SK-N-SH (cell line): ENCODE results near the gene PDE4B. TPM values are rescaled to one million over a fixed set of nuclear protein-coding genes. Genes with fewer than 3 reads are reported as not detected.

Experiments
- CTCF ChIA-PET: fragments of 300-600, 350-600 bp; formaldehyde crosslinking; extraction: SDS; loops from one replicate; lab custom pipeline; 2021; lab: Yijun Ruan, JAX
- POLR2A ChIA-PET: fragments of 350-600 bp; sonication (Branson Sonifier 250); formaldehyde crosslinking; extraction: SDS; loops from one replicate; lab custom pipeline; 2020; ENCODE audit warnings: antibody characterized with exemption, inconsistent platforms; lab: Yijun Ruan, JAX
- DNase-seq: peaks from one replicate; pipeline ENCODE4 v3.0.0; 2012
- H2AFZ ChIP-seq: fragments of 200-600 bp; sonication (generic); 2 replicates; pipeline ENCODE4 v1.8.1; 2016; ENCODE audit warnings: antibody characterized with exemption, mild to moderate bottlenecking, low read depth
- H3F3A ChIP-seq: fragments of 200-600 bp; sonication (generic); replicated peaks from 2 replicates; pipeline ENCODE3; 2016; ENCODE audit warnings: antibody characterized with exemption, mild to moderate bottlenecking; ENCODE audit not compliant: insufficient read depth
- H3K27ac ChIP-seq, 2 experiments: fragments of 200-500 bp in 1 of 2; fragments of 200-600 bp in 1 of 2; sonication (Bioruptor generic) in 1 of 2; sonication (generic), shearing (Covaris generic) in 1 of 2; 2 replicates each; pipeline versions ENCODE4 v1.5.1 to v1.6.1; 2014 to 2016; ENCODE audit warnings: low read depth in 2 of 2, inconsistent platforms in 1 of 2, low read length in 1 of 2, mild to moderate bottlenecking in 1 of 2, mixed read lengths in 1 of 2
- H3K27me3 ChIP-seq: fragments of 200-600 bp; sonication (generic), shearing (Covaris generic); 2 replicates; pipeline ENCODE4 v1.6.1; 2016; ENCODE audit warnings: mixed run types; ENCODE audit not compliant: insufficient read depth
- H3K36me3 ChIP-seq, 2 experiments: fragments of 200-500 bp in 1 of 2; fragments of 200-600 bp in 1 of 2; sonication (Bioruptor generic) in 1 of 2; sonication (generic) in 1 of 2; replicated peaks in 1 of 2; 2 replicates each; pipeline versions ENCODE3 to v1.5.1; 2014 to 2016; ENCODE audit warnings: low read length in 1 of 2, mild to moderate bottlenecking in 1 of 2; ENCODE audit not compliant: insufficient read depth in 2 of 2, control insufficient read depth in 1 of 2
- H3K4me1 ChIP-seq, 2 experiments: fragments of 200-500 bp in 1 of 2; fragments of 200-600 bp in 1 of 2; sonication (Bioruptor generic) in 1 of 2; sonication (generic), shearing (Covaris generic) in 1 of 2; 2 replicates each; pipeline versions ENCODE4 v1.5.1 to v1.6.1; 2014 to 2016; ENCODE audit warnings: low read depth in 1 of 2, low read length in 1 of 2, mixed run types in 1 of 2; ENCODE audit not compliant: insufficient read depth in 2 of 2, control insufficient read depth in 1 of 2
- H3K4me2 ChIP-seq: fragments of 200-600 bp; sonication (generic), shearing (Covaris generic); 2 replicates; pipeline ENCODE4 v1.6.1; 2017; ENCODE audit warnings: mixed run types
- H3K4me3 ChIP-seq, 2 experiments: fragments of 200-500 bp in 1 of 2; fragments of 200-600 bp in 1 of 2; sonication (Bioruptor generic) in 1 of 2; sonication (generic), shearing (Covaris generic) in 1 of 2; 2 replicates each; pipeline versions ENCODE4 v1.5.1 to v1.8.1; 2014 to 2016; ENCODE audit warnings: low read depth in 2 of 2, inconsistent platforms in 1 of 2, low read length in 1 of 2, mild to moderate bottlenecking in 1 of 2, mixed read lengths in 1 of 2, moderate library complexity in 1 of 2
- H3K79me2 ChIP-seq: fragments of 200-600 bp; sonication (generic); 2 replicates; pipeline ENCODE4 v1.8.1; 2017; ENCODE audit warnings: mild to moderate bottlenecking; ENCODE audit not compliant: insufficient read depth
- H3K9ac ChIP-seq: fragments of 200-600 bp; sonication (generic); 2 replicates; pipeline ENCODE4 v1.6.1; 2017; ENCODE audit warnings: mixed run types
- H3K9me2 ChIP-seq: fragments of 200-600 bp; sonication (generic); 2 replicates; pipeline ENCODE4 v1.6.1; 2017; ENCODE audit warnings: mixed run types
- H3K9me3 ChIP-seq: fragments of 200-600 bp; sonication (generic); 2 replicates; pipeline ENCODE4 v1.6.1; 2017; ENCODE audit warnings: mixed run types, mild to moderate bottlenecking, moderate library complexity
- H4K20me1 ChIP-seq: fragments of 200-600 bp; sonication (generic); 2 replicates; pipeline ENCODE4 v1.6.1; 2017; ENCODE audit warnings: mild to moderate bottlenecking, mixed run types; ENCODE audit not compliant: insufficient read depth
- CHD2 ChIP-seq: fragments of 150-350 bp; IDR thresholded peaks from 2 replicates; pipeline ENCODE4 v1.6.1; 2018; ENCODE audit warnings: low read length; ENCODE audit not compliant: partially characterized antibody
- ELF1 ChIP-seq: IDR thresholded peaks from 2 replicates; pipeline ENCODE4 v1.4.0; 2012
- EZH2phosphoT487 ChIP-seq: fragments of 200-600 bp; sonication (generic); IDR thresholded peaks from 2 replicates; pipeline ENCODE4 v1.6.1; 2017; ENCODE audit warnings: low read depth, mixed run types, mild to moderate bottlenecking, antibody characterized with exemption, moderate library complexity, borderline replicate concordance
- GABPA ChIP-seq: IDR thresholded peaks from 2 replicates; pipeline ENCODE4 v1.4.0; 2012; ENCODE audit warnings: low read depth, mild to moderate bottlenecking
- MEF2A ChIP-seq: IDR thresholded peaks from 2 replicates; pipeline ENCODE4 v1.4.0; 2012; ENCODE audit warnings: low read depth, borderline replicate concordance
- MXI1 ChIP-seq: IDR thresholded peaks from 2 replicates; pipeline ENCODE4 v1.6.1; 2012; ENCODE audit warnings: mild to moderate bottlenecking, low read depth, low read length, improper control_type of control experiment
- NRF1 ChIP-seq: IDR thresholded peaks from 2 replicates; pipeline ENCODE4 v1.6.1; 2012; ENCODE audit warnings: low read depth, mild to moderate bottlenecking, low read length
- POLR2AphosphoS5 ChIP-seq: IDR thresholded peaks from 2 replicates; pipeline ENCODE4 v1.6.1; 2012; ENCODE audit warnings: low read depth, low read length
- RAD21 ChIP-seq: IDR thresholded peaks from 2 replicates; pipeline ENCODE4 v1.6.1; 2012; ENCODE audit warnings: mild to moderate bottlenecking, low read length
- RCOR1 ChIP-seq: fragments of 150-350 bp; IDR thresholded peaks from 2 replicates; pipeline ENCODE4 v1.6.1; 2017; ENCODE audit warnings: antibody characterized with exemption, low read length
- RFX5 ChIP-seq: IDR thresholded peaks from 2 replicates; pipeline ENCODE4 v1.6.1; 2012; ENCODE audit warnings: mild to moderate bottlenecking, improper control_type of control experiment, low read length
- RXRA ChIP-seq: IDR thresholded peaks from 2 replicates; pipeline ENCODE4 v1.4.0; 2012; ENCODE audit warnings: low read depth, mild to moderate bottlenecking, borderline replicate concordance
- SIN3A ChIP-seq: IDR thresholded peaks from 2 replicates; pipeline ENCODE4 v1.6.1; 2012; ENCODE audit warnings: low read depth, mild to moderate bottlenecking, low read length, moderate library complexity, borderline replicate concordance
- SMC3 ChIP-seq: IDR thresholded peaks from 2 replicates; pipeline ENCODE4 v1.6.1; 2012; ENCODE audit warnings: low read depth, low read length, improper control_type of control experiment
- TAF1 ChIP-seq: IDR thresholded peaks from 2 replicates; pipeline ENCODE4 v1.6.1; 2012; ENCODE audit warnings: low read depth, mild to moderate bottlenecking, low read length, moderate library complexity, borderline replicate concordance
- TEAD4 ChIP-seq: IDR thresholded peaks from 2 replicates; pipeline ENCODE4 v1.4.0; 2012; ENCODE audit warnings: mild to moderate bottlenecking, borderline replicate concordance; ENCODE audit not compliant: insufficient read depth
- YY1 ChIP-seq: IDR thresholded peaks from 2 replicates; pipeline ENCODE4 v1.4.0; 2012; ENCODE audit warnings: low read depth, mild to moderate bottlenecking
- WGBS: methylation state at CpG from one replicate; pipeline ENCODE4 v1.1.6; 2017; ENCODE audit warnings: low lambda C conversion rate; 5-methylcytosine and 5-hydroxymethylcytosine counted together
- polyA plus RNA-seq, 3 experiments: library from polyadenylated mRNA; depleted of rRNA; stranded (reverse); fragments of >200 nt; gene quantifications; 2 replicates each; pipeline ENCODE4 v1.2.3, GENCODE V29; 2012
- TF ChIP-seq, protein P1 (sequence below): fragments of 150-350 bp; IDR thresholded peaks from 2 replicates; pipeline ENCODE4 v1.6.1; 2016; ENCODE audit warnings: mild to moderate bottlenecking, low read depth, low read length
- TF ChIP-seq, protein P2 (sequence below): fragments of 200-600 bp; sonication (generic); IDR thresholded peaks from 2 replicates; pipeline ENCODE4 v1.6.1; 2017; ENCODE audit warnings: antibody characterized with exemption, mild to moderate bottlenecking, moderate library complexity

PDE4B gene
- polyA plus RNA-seq, 1 of the 3 experiments (the other 2 are of a cell fraction): 1.9 TPM

DNA sequence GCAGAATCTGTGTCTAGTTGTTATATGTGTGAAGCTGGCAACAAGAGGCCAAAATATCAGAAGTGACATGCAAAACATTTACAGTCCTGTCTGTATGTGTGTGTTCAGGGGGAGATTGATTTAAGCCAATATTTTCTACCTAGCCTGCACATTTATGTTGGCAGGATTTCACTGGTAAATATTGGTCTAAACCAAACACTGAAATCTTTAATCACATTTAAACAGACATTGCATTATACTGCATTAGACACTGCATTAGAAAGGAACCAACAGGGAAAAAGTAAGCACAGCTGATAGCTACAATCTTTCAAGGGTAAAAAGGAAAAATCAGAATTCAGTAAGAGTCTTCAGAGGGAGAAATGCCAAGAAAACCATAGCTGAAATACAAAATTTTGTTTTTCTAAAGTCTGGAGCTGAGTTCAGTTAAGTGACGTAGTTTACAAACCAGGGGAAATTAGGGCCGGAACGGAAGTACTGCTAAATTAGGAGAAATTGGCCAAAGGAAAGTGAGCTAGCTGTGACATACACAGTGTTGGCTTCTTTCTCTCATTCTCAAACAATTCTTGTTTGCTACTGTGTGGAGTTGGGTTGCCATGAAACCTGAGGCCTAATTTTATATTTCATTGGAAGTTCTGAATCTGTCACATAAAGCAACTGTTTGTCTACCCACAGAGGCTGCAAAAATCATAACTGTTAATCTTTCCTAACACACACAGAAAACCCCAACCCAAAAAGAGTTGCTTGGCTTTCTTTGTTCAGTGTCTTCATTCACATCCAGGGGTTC lies 524.0 kb downstream of the PDE4B start:
- Histone ChIP-seq H3F3A (no peaks in the 10 kb centered on the region), H2AFZ (no peak overlapping the region), H3K9me2 (no peaks in the 10 kb centered on the region), H3K4me3 (no peak overlapping the region), H3K36me3 (no peaks in the 10 kb centered on the region), H4K20me1 (no peaks in the 10 kb centered on the region), H3K9ac (no peak overlapping the region), H3K9me3 (no peaks in the 10 kb centered on the region), H3K27me3 (no peaks in the 10 kb centered on the region), H3K4me1 (peaks cover 0 to 8% of the 10 kb centered on the region in 2 experiments; a peak in 2 of 4 replicates), H3K79me2 (no peaks in the 10 kb centered on the region), H3K4me2 (no peak overlapping the region), H3K27ac (no peak overlapping the region)
- POLR2A ChIA-PET: no interaction called here
- WGBS: 96% methylated on average over 3 of the region's 3 CpGs
- DNase-seq: no peak
- TF ChIP-seq MXI1 (no peak), RAD21 (no peak), SMC3 (no peak), YY1 (no peak), EZH2phosphoT487 (no peak), NRF1 (no peak), GABPA (no peak), RXRA (no peak), CHD2 (no peak), POLR2AphosphoS5 (no peak), MEF2A (no peak), RCOR1 (no peak), TAF1 (no peak), TEAD4 (no peak), SIN3A (no peak), ELF1 (no peak), RFX5 (no peak)
- TF ChIP-seq, protein P1, sequence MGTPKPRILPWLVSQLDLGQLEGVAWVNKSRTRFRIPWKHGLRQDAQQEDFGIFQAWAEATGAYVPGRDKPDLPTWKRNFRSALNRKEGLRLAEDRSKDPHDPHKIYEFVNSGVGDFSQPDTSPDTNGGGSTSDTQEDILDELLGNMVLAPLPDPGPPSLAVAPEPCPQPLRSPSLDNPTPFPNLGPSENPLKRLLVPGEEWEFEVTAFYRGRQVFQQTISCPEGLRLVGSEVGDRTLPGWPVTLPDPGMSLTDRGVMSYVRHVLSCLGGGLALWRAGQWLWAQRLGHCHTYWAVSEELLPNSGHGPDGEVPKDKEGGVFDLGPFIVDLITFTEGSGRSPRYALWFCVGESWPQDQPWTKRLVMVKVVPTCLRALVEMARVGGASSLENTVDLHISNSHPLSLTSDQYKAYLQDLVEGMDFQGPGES: no peak
- TF ChIP-seq, protein P2, sequence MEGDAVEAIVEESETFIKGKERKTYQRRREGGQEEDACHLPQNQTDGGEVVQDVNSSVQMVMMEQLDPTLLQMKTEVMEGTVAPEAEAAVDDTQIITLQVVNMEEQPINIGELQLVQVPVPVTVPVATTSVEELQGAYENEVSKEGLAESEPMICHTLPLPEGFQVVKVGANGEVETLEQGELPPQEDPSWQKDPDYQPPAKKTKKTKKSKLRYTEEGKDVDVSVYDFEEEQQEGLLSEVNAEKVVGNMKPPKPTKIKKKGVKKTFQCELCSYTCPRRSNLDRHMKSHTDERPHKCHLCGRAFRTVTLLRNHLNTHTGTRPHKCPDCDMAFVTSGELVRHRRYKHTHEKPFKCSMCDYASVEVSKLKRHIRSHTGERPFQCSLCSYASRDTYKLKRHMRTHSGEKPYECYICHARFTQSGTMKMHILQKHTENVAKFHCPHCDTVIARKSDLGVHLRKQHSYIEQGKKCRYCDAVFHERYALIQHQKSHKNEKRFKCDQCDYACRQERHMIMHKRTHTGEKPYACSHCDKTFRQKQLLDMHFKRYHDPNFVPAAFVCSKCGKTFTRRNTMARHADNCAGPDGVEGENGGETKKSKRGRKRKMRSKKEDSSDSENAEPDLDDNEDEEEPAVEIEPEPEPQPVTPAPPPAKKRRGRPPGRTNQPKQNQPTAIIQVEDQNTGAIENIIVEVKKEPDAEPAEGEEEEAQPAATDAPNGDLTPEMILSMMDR: no peak
- CTCF ChIA-PET: interaction anchor here (1.5 kb wide), 1 partner anchor 15 kb away, joined by 6 read pairs; no protein-coding TSS in a partner anchor
